T-helper 1 cell treated with Interleukin-12 subunit alpha and Interleukin-12 subunit beta and Interleukin-4 antibody, amounts not matched to agents 30 μg/mL and 1 μg/mL, for 36 hours (primary cell): ENCODE results near the gene COL27A1.
A peak's percentile ranks its signal among the peaks of the same experiment; 100 is the strongest.
"Not testable (repeated sequence)": the region's sequence is repeated elsewhere in the genome, so short reads cannot be mapped to it uniquely, and the experiment has no call there.

Experiments
- H3K27ac Mint-ChIP-seq: one replicate; pipeline ENCODE4 v1.8.0; 2021; ENCODE audit warnings: mild to moderate bottlenecking, mixed read lengths
- H3K27me3 Mint-ChIP-seq: one replicate; pipeline ENCODE4 v1.8.0; 2021; ENCODE audit warnings: low read depth, mixed read lengths
- H3K36me3 Mint-ChIP-seq: one replicate; pipeline ENCODE4 v1.8.0; 2021; ENCODE audit warnings: low read depth, mixed read lengths
- H3K4me1 Mint-ChIP-seq: one replicate; pipeline ENCODE4 v1.8.0; 2021; ENCODE audit warnings: low read depth, mixed read lengths
- H3K4me3 Mint-ChIP-seq: one replicate; pipeline ENCODE4 v1.8.0; 2021; ENCODE audit warnings: mild to moderate bottlenecking, moderate library complexity, mixed read lengths
- H3K9me3 Mint-ChIP-seq: one replicate; pipeline ENCODE4 v1.8.0; 2021; ENCODE audit warnings: mixed read lengths

COL27A1 gene

GRCh38 chr9:114325684-114326254, 170.4 kb downstream of the COL27A1 start:
- H3K27ac Mint-ChIP-seq, H3K27me3 Mint-ChIP-seq, H3K36me3 Mint-ChIP-seq, H3K4me1 Mint-ChIP-seq, H3K9me3 Mint-ChIP-seq, H3K4me3 Mint-ChIP-seq: not testable (repeated sequence)

- Mint-ChIP-seq H3K4me1 (peaks cover 3% of the 10 kb centered on the region), H3K27me3 (no peaks in the 10 kb centered on the region), H3K9me3 (no peaks in the 10 kb centered on the region), H3K4me3 (no peak overlapping the region), H3K27ac (no peak overlapping the region), H3K36me3 (no peaks in the 10 kb centered on the region)
Measured at GRCh38 chr9:114327749-114328148, 172.4 kb downstream of the COL27A1 start.

- H3K36me3 Mint-ChIP-seq, H3K4me3 Mint-ChIP-seq, H3K27ac Mint-ChIP-seq, H3K4me1 Mint-ChIP-seq, H3K27me3 Mint-ChIP-seq, H3K9me3 Mint-ChIP-seq: not testable (repeated sequence)
Measured at GRCh38 chr9:114328357-114328820, 173.1 kb downstream of the COL27A1 start.

- not testable (repeated sequence) for H3K27ac Mint-ChIP-seq, H3K4me1 Mint-ChIP-seq, H3K36me3 Mint-ChIP-seq, H3K9me3 Mint-ChIP-seq, H3K4me3 Mint-ChIP-seq, H3K27me3 Mint-ChIP-seq
Measured at GRCh38 chr9:114328937-114329624, 173.7 kb downstream of the COL27A1 start.

DNA sequence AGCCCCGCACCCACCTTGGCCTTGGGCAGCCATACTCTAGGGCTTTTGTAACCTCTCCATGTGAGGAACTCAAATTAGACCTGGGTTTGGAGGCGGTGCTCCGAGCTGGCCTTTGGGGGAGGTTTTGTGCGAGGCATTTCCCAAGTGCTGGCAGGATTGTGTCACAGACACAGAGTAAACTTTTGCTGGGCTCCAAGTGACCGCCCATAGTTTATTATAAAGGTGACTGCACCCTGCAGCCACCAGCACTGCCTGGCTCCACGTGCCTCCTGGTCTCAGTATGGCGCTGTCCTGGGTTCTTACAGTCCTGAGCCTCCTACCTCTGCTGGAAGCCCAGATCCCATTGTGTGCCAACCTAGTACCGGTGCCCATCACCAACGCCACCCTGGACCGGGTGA, 174.3 kb downstream of the COL27A1 start, which contains the start of gene ORM2:
ORM2 (plus strand) TSS at position 245 of the 398 bp plus-strand sequence; CDS start at position 281, 36 bp downstream.
- not testable (repeated sequence) for H3K36me3 Mint-ChIP-seq, H3K9me3 Mint-ChIP-seq, H3K4me3 Mint-ChIP-seq, H3K27ac Mint-ChIP-seq, H3K4me1 Mint-ChIP-seq, H3K27me3 Mint-ChIP-seq

- Mint-ChIP-seq H3K36me3 (peaks cover 9% of the 10 kb centered on the region), H3K27ac (no peak overlapping the region), H3K4me3 (no peak overlapping the region), H3K4me1 (peaks cover 5% of the 10 kb centered on the region), H3K9me3 (peaks cover 5% of the 10 kb centered on the region), H3K27me3 (no peaks in the 10 kb centered on the region)
Measured at GRCh38 chr9:114330636-114331035, 175.3 kb downstream of the COL27A1 start.

- not testable (repeated sequence) for H3K4me3 Mint-ChIP-seq, H3K27me3 Mint-ChIP-seq, H3K27ac Mint-ChIP-seq, H3K9me3 Mint-ChIP-seq, H3K4me1 Mint-ChIP-seq
- peaks cover 18% of the 10 kb centered on the region for H3K36me3 Mint-ChIP-seq
Measured at GRCh38 chr9:114331229-114332195, 176.2 kb downstream of the COL27A1 start.

DNA sequence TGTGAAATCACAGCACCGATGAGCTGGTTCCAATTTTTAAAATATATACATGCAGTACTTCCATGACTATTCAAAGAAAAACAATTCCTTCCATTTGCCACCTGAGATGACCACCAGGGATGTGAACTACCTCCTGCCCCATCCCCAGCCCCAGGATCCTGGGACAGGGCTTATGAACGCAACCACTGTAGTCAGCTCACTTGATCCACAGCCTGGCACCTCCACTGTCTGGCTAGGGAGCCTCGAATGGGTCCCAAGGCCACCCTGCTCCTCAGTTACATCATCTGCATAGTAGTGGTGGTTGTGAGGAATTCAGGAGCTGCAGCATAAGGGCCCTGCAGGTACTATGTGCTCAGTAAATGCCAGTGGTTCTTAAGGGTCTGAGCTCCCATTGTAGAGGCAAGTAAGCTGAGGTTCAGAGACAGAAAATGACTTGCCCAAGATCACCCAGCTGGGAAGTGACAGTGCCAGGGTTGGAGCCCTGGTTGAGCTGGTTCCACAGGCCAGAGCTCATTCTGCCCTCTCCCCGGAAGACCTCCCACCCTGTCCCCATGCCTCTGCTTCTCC, 177.2 kb downstream of the COL27A1 start:
- not testable (repeated sequence) for H3K27me3 Mint-ChIP-seq, H3K4me3 Mint-ChIP-seq, H3K9me3 Mint-ChIP-seq, H3K4me1 Mint-ChIP-seq
- Mint-ChIP-seq H3K27ac (peak overlapping the region; percentile 55), H3K36me3 (peaks cover 25% of the 10 kb centered on the region)

GRCh38 chr9:114333718-114334117, 178.4 kb downstream of the COL27A1 start:
- H3K27me3 Mint-ChIP-seq, H3K4me1 Mint-ChIP-seq, H3K9me3 Mint-ChIP-seq, H3K4me3 Mint-ChIP-seq, H3K27ac Mint-ChIP-seq: not testable (repeated sequence)
- H3K36me3 Mint-ChIP-seq, result peaks cover 33% of the 10 kb centered on the region

DNA sequence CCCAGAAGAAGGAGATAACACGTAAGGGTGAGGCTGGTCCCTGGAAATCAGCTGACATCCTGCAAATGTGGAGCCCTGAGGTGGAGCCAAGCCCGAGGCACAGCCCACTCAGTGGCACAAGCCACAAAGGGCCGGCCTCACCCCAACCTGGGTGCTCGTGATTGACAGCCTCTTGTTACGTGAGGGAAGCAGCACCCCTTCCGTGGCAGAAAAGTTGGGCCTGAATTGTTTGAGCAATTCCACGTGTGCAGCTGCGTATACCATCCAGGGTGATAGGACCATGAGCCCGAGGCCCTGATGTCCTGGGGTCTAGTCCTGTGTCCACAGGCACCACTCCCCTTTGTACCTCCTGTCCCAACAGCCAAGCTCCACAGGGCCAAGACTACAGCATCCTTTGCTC, 179.2 kb downstream of the COL27A1 start:
- Mint-ChIP-seq H3K4me3 (no peak overlapping the region), H3K4me1 (peaks cover 13% of the 10 kb centered on the region), H3K9me3 (peaks cover 5% of the 10 kb centered on the region), H3K27ac (peak overlapping the region; percentile 38), H3K27me3 (no peaks in the 10 kb centered on the region), H3K36me3 (peaks cover 41% of the 10 kb centered on the region)

- Mint-ChIP-seq H3K4me1 (peaks cover 16% of the 10 kb centered on the region), H3K9me3 (peaks cover 5% of the 10 kb centered on the region), H3K4me3 (no peak overlapping the region), H3K27ac (no peak overlapping the region), H3K36me3 (peaks cover 52% of the 10 kb centered on the region), H3K27me3 (no peaks in the 10 kb centered on the region)
Measured at GRCh38 chr9:114335745-114336144, 180.4 kb downstream of the COL27A1 start.

- no peak overlapping the region for H3K27ac Mint-ChIP-seq
Measured at GRCh38 chr9:114336157-114336556, 180.8 kb downstream of the COL27A1 start.

GRCh38 chr9:114336699-114337395, 181.5 kb downstream of the COL27A1 start:
- Mint-ChIP-seq H3K27me3 (no peaks in the 10 kb centered on the region), H3K27ac (no peak overlapping the region), H3K9me3 (peaks cover 5% of the 10 kb centered on the region), H3K4me3 (no peak overlapping the region), H3K36me3 (peaks cover 63% of the 10 kb centered on the region), H3K4me1 (peaks cover 20% of the 10 kb centered on the region)

More at GRCh38 chr9:114336157-114336556, 180.8 kb downstream of the COL27A1 start:
- peaks cover 16% of the 10 kb centered on the region for H3K4me1 Mint-ChIP-seq
- no peaks in the 10 kb centered on the region for H3K27me3 Mint-ChIP-seq
- H3K9me3 Mint-ChIP-seq, result peaks cover 5% of the 10 kb centered on the region
- no peak overlapping the region for H3K4me3 Mint-ChIP-seq
- peaks cover 56% of the 10 kb centered on the region for H3K36me3 Mint-ChIP-seq

- H3K36me3 Mint-ChIP-seq, result peaks cover 73% of the 10 kb centered on the region
- peak overlapping the region; percentile 55 for H3K27ac Mint-ChIP-seq
- H3K27me3 Mint-ChIP-seq, result no peaks in the 10 kb centered on the region
- peaks cover 5% of the 10 kb centered on the region for H3K9me3 Mint-ChIP-seq
- peaks cover 20% of the 10 kb centered on the region for H3K4me1 Mint-ChIP-seq
- no peak overlapping the region for H3K4me3 Mint-ChIP-seq
Measured at GRCh38 chr9:114338187-114338586, 182.8 kb downstream of the COL27A1 start.
